Lung (tissue), 12 donors: ENCODE results near the gene LPAR1. TPM values are rescaled to one million over a fixed set of nuclear protein-coding genes. Genes with fewer than 3 reads are reported as not detected.
A peak's percentile ranks its signal among the peaks of the same experiment; 100 is the strongest.

Source experiments
- ATAC-seq: fragments of 200-7000 bp; cut with Tn5 transposase; one replicate; pipeline ENCODE4 v1.9.1; 2020; ENCODE audit warnings: moderate number of reproducible peaks; ENCODE audit not compliant: insufficient read depth, low FRiP score
- DNase-seq, 3 donors: peaks; one replicate each; pipeline ENCODE4 v3.0.0-alpha.2; 2013 to 2017
- H3K27ac ChIP-seq, 2 donors: one replicate each; pipeline ENCODE4 v1.5.1; 2013; ENCODE audit warnings: mild to moderate bottlenecking in 2 of 2, moderate library complexity in 2 of 2, control low read depth in 1 of 2, inconsistent platforms in 1 of 2, low read depth in 1 of 2, low read length in 1 of 2
- H3K27me3 ChIP-seq, 3 donors: one replicate each; pipeline ENCODE4 v1.5.1; 2013; ENCODE audit warnings: low read length in 2 of 3; ENCODE audit not compliant: control insufficient read depth in 3 of 3, insufficient read depth in 3 of 3
- H3K36me3 ChIP-seq, 4 donors: one replicate each; pipeline ENCODE4 v1.5.1; 2013; ENCODE audit warnings: low read length in 4 of 4, mild to moderate bottlenecking in 1 of 4, moderate library complexity in 1 of 4; ENCODE audit not compliant: control insufficient read depth in 4 of 4, insufficient read depth in 4 of 4
- H3K4me1 ChIP-seq, 5 donors: one replicate each; pipeline ENCODE4 v1.5.1; 2013; ENCODE audit warnings: low read length in 5 of 5, mild to moderate bottlenecking in 2 of 5, moderate library complexity in 1 of 5; ENCODE audit not compliant: control insufficient read depth in 5 of 5, insufficient read depth in 5 of 5
- H3K4me3 ChIP-seq: one replicate; pipeline ENCODE4 v1.5.1; 2013; ENCODE audit warnings: mild to moderate bottlenecking, control low read depth, moderate library complexity
- H3K9ac ChIP-seq, 2 donors: one replicate each; pipeline ENCODE4 v1.5.1; 2013; ENCODE audit warnings: low read length in 2 of 2, control low read depth in 1 of 2; ENCODE audit not compliant: insufficient read depth in 1 of 2
- H3K9me3 ChIP-seq, 4 donors: one replicate each; pipeline ENCODE4 v1.5.1; 2013; ENCODE audit warnings: low read length in 3 of 4, mild to moderate bottlenecking in 1 of 4, moderate library complexity in 1 of 4; ENCODE audit not compliant: control insufficient read depth in 4 of 4, insufficient read depth in 3 of 4
- WGBS, 2 donors: extraction: QIAGEN DNeasy Blood & Tissue Kit; methylation state at CpG; one replicate each; pipeline ENCODE4 v1.1.7; 2013; 5-methylcytosine and 5-hydroxymethylcytosine counted together
- polyA plus RNA-seq, 2 donors: library from polyadenylated mRNA; stranded (reverse); fragments of 200-250 nt; gene quantifications; one replicate each; pipeline ENCODE4 v1.2.1, GENCODE V29; 2013
- total RNA-seq, 2 donors: library from RNA; depleted of rRNA in 1 of 2; stranded (reverse); fragments of >200 nt in 1 of 2; gene quantifications; one replicate each; pipeline ENCODE4 v1.2.1, GENCODE V29; 2014 to 2021
- TF ChIP-seq, protein P1 (sequence below): IDR thresholded peaks from 2 replicates; pipeline ENCODE4 v1.5.1; 2012; ENCODE audit warnings: mild to moderate bottlenecking; ENCODE audit errors: control extremely low read depth, extremely low read depth
- donor health status: control.
- donor health status: control.
- donor health status: Bipolar disorder and iron deficiency.
- donor health status: healthy.
- donor health status: DM: yes; HTN: yes; CAD: no.

The LPAR1 gene
- total and polyA plus RNA-seq, 4 donors: 5.2 to 47.6 (median 23.3) TPM

DNA sequence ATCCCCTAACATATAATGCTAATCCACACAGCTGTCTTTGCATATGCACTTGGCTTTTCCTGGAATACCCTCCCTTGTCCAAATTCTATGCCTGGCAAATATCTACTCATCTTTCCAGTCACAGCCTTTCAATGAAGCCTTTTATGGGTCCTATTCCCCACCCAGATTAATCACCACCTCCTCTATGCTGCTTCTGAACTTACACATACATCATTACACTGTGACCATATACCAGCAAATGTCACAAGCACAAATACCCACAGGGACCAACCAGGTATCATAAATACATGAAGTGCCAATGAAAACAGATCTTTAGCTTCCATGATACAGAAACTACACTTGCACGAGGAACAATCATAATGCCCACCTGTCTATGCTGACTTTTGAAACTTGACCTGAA lies 22.3 kb downstream of the LPAR1 start:
- WGBS, 2 donors: 52 to 60% methylated on average over 1 of the region's 1 CpG
- DNase-seq: no peak

DNA sequence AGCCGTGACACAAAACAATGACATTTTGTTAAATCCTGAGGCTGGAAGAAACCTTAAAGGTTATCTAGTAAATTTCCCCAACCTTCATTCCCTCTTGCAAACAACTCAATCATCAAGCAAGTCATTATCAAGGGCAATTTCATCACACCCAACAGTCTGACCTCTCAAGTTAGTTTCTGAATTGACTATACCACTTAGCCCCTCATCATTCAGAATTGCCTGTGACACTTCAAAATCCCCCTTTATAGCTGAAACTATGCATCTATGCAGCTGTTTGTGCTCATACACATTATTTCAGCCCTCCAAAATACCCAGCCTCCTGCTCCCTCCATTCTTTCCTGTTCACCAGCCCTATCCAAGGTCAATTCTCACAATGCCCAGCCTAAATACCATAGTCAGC lies 24.6 kb downstream of the LPAR1 start:
- Histone ChIP-seq H3K9me3 (no peaks in the 10 kb centered on the region), H3K9ac (no peak overlapping the region), H3K4me1 (peaks cover 0 to 42% (median 31%) of the 10 kb centered on the region in 5 donors), H3K27ac (no peak overlapping the region), H3K27me3 (no peaks in the 10 kb centered on the region), H3K36me3 (peaks cover 0 to 3% (median 0%) of the 10 kb centered on the region in 4 donors), H3K4me3 (no peak overlapping the region)
- TF ChIP-seq, protein P1, sequence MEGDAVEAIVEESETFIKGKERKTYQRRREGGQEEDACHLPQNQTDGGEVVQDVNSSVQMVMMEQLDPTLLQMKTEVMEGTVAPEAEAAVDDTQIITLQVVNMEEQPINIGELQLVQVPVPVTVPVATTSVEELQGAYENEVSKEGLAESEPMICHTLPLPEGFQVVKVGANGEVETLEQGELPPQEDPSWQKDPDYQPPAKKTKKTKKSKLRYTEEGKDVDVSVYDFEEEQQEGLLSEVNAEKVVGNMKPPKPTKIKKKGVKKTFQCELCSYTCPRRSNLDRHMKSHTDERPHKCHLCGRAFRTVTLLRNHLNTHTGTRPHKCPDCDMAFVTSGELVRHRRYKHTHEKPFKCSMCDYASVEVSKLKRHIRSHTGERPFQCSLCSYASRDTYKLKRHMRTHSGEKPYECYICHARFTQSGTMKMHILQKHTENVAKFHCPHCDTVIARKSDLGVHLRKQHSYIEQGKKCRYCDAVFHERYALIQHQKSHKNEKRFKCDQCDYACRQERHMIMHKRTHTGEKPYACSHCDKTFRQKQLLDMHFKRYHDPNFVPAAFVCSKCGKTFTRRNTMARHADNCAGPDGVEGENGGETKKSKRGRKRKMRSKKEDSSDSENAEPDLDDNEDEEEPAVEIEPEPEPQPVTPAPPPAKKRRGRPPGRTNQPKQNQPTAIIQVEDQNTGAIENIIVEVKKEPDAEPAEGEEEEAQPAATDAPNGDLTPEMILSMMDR: no peak
- 82 to 84% methylated on average over 1 of the region's 1 CpG for WGBS, 2 donors
- no peak for DNase-seq
- no peak for ATAC-seq

More for the DNA sequence above, 22.3 kb downstream of the LPAR1 start:
- H3K9ac ChIP-seq: peak overlapping the region in 1 of 2 donors; percentile 4
- H3K27ac ChIP-seq: no peak overlapping the region
- no peaks in the 10 kb centered on the region for H3K27me3 ChIP-seq
- H3K9me3 ChIP-seq: no peaks in the 10 kb centered on the region
- no peak for ATAC-seq
- peaks cover 0 to under 1% (median 0%) of the 10 kb centered on the region in 4 donors for H3K36me3 ChIP-seq
- H3K4me3 ChIP-seq: no peak overlapping the region
- TF ChIP-seq, protein P1: no peak
- peaks cover 0 to 43% (median 27%) of the 10 kb centered on the region in 5 donors for H3K4me1 ChIP-seq

DNA sequence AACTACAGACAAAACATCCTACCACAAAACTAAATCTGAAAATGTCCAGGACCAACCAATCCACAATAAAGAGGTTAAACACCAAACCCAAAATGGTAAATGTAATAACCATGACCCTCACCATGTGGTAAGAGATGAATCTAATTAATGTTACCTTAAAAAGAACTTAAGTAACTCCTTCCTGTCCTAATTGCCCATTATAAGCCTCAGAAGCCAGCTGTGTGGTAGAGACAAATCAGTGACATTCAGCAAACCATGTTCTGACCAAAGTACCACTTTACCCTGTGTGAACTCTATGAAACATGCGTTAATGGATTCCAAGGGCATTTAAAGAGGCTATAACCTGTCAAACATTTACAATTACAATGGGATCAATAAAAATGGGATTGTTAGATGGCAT lies 25.0 kb downstream of the LPAR1 start:
- H3K4me1 ChIP-seq: peaks cover 0 to 42% (median 34%) of the 10 kb centered on the region in 5 donors
- TF ChIP-seq, protein P1: no peak
- WGBS, 2 donors: 65 to 77% methylated on average over 1 of the region's 1 CpG
- no peak overlapping the region for H3K9ac ChIP-seq
- no peak overlapping the region for H3K27ac ChIP-seq
- no peak overlapping the region for H3K4me3 ChIP-seq
- no peaks in the 10 kb centered on the region for H3K27me3 ChIP-seq
- DNase-seq: no peak
- no peaks in the 10 kb centered on the region for H3K9me3 ChIP-seq
- no peak for ATAC-seq
- peaks cover 0 to 3% (median 0%) of the 10 kb centered on the region in 4 donors for H3K36me3 ChIP-seq
